Muscle of leg (tissue), 11 donors: ENCODE measurements around the gene OSBPL9. TPM values are rescaled to one million over a fixed set of nuclear protein-coding genes. Genes with fewer than 3 reads are reported as not detected.

Source experiments
- DNase-seq: peaks from one replicate; pipeline ENCODE4 v3.0.0; 2013
- H3K27ac ChIP-seq: one replicate; pipeline ENCODE4 v1.5.1; 2013; ENCODE audit warnings: mild to moderate bottlenecking, low read length, control low read depth
- H3K27me3 ChIP-seq: one replicate; pipeline ENCODE4 v1.6.1; 2013; ENCODE audit warnings: low read length; ENCODE audit not compliant: control insufficient read depth, insufficient read depth
- H3K36me3 ChIP-seq: one replicate; pipeline ENCODE4 v1.6.1; 2013; ENCODE audit warnings: low read length; ENCODE audit not compliant: control insufficient read depth, insufficient read depth
- H3K4me1 ChIP-seq: one replicate; pipeline ENCODE4 v1.6.1; 2013; ENCODE audit warnings: low read length; ENCODE audit not compliant: control insufficient read depth, insufficient read depth
- H3K4me3 ChIP-seq: one replicate; pipeline ENCODE4 v1.5.1; 2013; ENCODE audit warnings: low read length, control low read depth
- H3K9me3 ChIP-seq: replicated peaks from 2 replicates; pipeline ENCODE4 v1.6.1; 2013; ENCODE audit warnings: low read depth, low read length; ENCODE audit not compliant: control insufficient read depth
- WGBS: methylation state at CpG from one replicate; pipeline ENCODE4 v1.1.5; 2013; ENCODE audit warnings: missing lambda C conversion rate; ENCODE audit not compliant: insufficient coverage; 5-methylcytosine and 5-hydroxymethylcytosine counted together
- polyA plus RNA-seq, 8 donors: library from polyadenylated mRNA; unstranded; fragments of 120-200 nt; gene quantifications; one replicate each; pipeline versions ENCODE4 v1.2.1 to v1.2.3, GENCODE V29; 2013; ENCODE audit warnings: inconsistent platforms in 1 of 8, low replicate concordance in 1 of 8; ENCODE audit not compliant: insufficient read length in 8 of 8, insufficient read depth in 1 of 8
- total RNA-seq: library from RNA; stranded (reverse); fragments of 120-200 nt; gene quantifications from one replicate; pipeline ENCODE4 v1.2.4, GENCODE V29; 2013

OSBPL9 gene
- total and polyA plus RNA-seq, 9 donors = 51.0 to 74.5 (median 61.1) TPM

GRCh38 chr1:51621161-51621560, 4.3 kb downstream of the OSBPL9 start:
- no CpG with 5 or more reads among the region's 7 CpGs for WGBS
- no peaks in the 10 kb centered on the region for H3K36me3 ChIP-seq
- H3K4me3 ChIP-seq = no peak overlapping the region
- no peaks in the 10 kb centered on the region for H3K9me3 ChIP-seq
- no peak overlapping the region for H3K27ac ChIP-seq
- peaks cover 7% of the 10 kb centered on the region for H3K4me1 ChIP-seq
- no peaks in the 10 kb centered on the region for H3K27me3 ChIP-seq
- no peak for DNase-seq

GRCh38 chr1:51621841-51622454, 5.1 kb downstream of the OSBPL9 start:
- no peak for DNase-seq
- Histone ChIP-seq H3K36me3 (no peaks in the 10 kb centered on the region), H3K27ac (no peak overlapping the region), H3K9me3 (no peaks in the 10 kb centered on the region), H3K4me1 (peaks cover 7% of the 10 kb centered on the region), H3K27me3 (no peaks in the 10 kb centered on the region), H3K4me3 (no peak overlapping the region)
- 100% methylated on average over 1 of the region's 2 CpGs for WGBS

- peak; percentile 21 for DNase-seq
- no peaks in the 10 kb centered on the region for H3K9me3 ChIP-seq
These were observed 5.6 kb downstream of the OSBPL9 start for GRCh38 chr1:51622455-51622913.

GRCh38 chr1:51623025-51623424, 6.1 kb downstream of the OSBPL9 start:
- Histone ChIP-seq H3K27me3 (no peaks in the 10 kb centered on the region), H3K27ac (no peak overlapping the region), H3K4me3 (no peak overlapping the region), H3K4me1 (peaks cover 4% of the 10 kb centered on the region), H3K36me3 (no peaks in the 10 kb centered on the region), H3K9me3 (no peaks in the 10 kb centered on the region)
- WGBS = 86% methylated on average over 2 of the region's 2 CpGs
- no peak for DNase-seq

More at GRCh38 chr1:51622455-51622913, 5.6 kb downstream of the OSBPL9 start:
- Histone ChIP-seq H3K4me3 (no peak overlapping the region), H3K27ac (no peak overlapping the region), H3K4me1 (peaks cover 7% of the 10 kb centered on the region), H3K36me3 (no peaks in the 10 kb centered on the region), H3K27me3 (no peaks in the 10 kb centered on the region)
- 70% methylated on average over 1 of the region's 2 CpGs for whole genome bisulfite sequencing

- WGBS = no CpG with 5 or more reads among the region's 1 CpG
- DNase-seq = no peak
- H3K9me3 ChIP-seq = no peaks in the 10 kb centered on the region
- no peak overlapping the region for H3K4me3 ChIP-seq
- H3K27ac ChIP-seq = no peak overlapping the region
- no peaks in the 10 kb centered on the region for H3K36me3 ChIP-seq
- H3K27me3 ChIP-seq = no peaks in the 10 kb centered on the region
- H3K4me1 ChIP-seq = peaks cover 2% of the 10 kb centered on the region
These were observed 6.6 kb downstream of the OSBPL9 start for GRCh38 chr1:51623450-51623849.

GRCh38 chr1:51624855-51625254, 8.0 kb downstream of the OSBPL9 start:
- no peaks in the 10 kb centered on the region for H3K36me3 ChIP-seq
- peaks cover 2% of the 10 kb centered on the region for H3K4me1 ChIP-seq
- H3K27me3 ChIP-seq = no peaks in the 10 kb centered on the region
- H3K4me3 ChIP-seq = no peak overlapping the region
- no peaks in the 10 kb centered on the region for H3K9me3 ChIP-seq
- DNase-seq = no peak
- WGBS = no CpG with 5 or more reads among the region's 1 CpG
- no peak overlapping the region for H3K27ac ChIP-seq

- WGBS = 50% methylated on average over 1 of the region's 2 CpGs
- Histone ChIP-seq H3K4me3 (no peak overlapping the region), H3K4me1 (no peaks in the 10 kb centered on the region), H3K27me3 (no peaks in the 10 kb centered on the region), H3K9me3 (no peaks in the 10 kb centered on the region), H3K27ac (no peak overlapping the region), H3K36me3 (no peaks in the 10 kb centered on the region)
- peak; percentile 16 for DNase-seq
These were observed 10.8 kb downstream of the OSBPL9 start for GRCh38 chr1:51627672-51628071.

- no peaks in the 10 kb centered on the region for H3K4me1 ChIP-seq
- 90% methylated on average over 5 of the region's 8 CpGs for WGBS
These were observed 12.1 kb downstream of the OSBPL9 start for GRCh38 chr1:51628715-51629590.

GRCh38 chr1:51629918-51630317, 13.0 kb downstream of the OSBPL9 start:
- Histone ChIP-seq H3K27ac (no peak overlapping the region), H3K4me1 (no peaks in the 10 kb centered on the region), H3K36me3 (no peaks in the 10 kb centered on the region)

More at GRCh38 chr1:51628715-51629590, 12.1 kb downstream of the OSBPL9 start:
- no peaks in the 10 kb centered on the region for H3K27me3 ChIP-seq
- no peak overlapping the region for H3K4me3 ChIP-seq
- H3K27ac ChIP-seq = no peak overlapping the region
- DNase-seq = no peak
- H3K9me3 ChIP-seq = no peaks in the 10 kb centered on the region
- no peaks in the 10 kb centered on the region for H3K36me3 ChIP-seq

GRCh38 chr1:51630393-51630792, 13.5 kb downstream of the OSBPL9 start:
- no peak for DNase-seq
- WGBS = no CpG with 5 or more reads among the region's 3 CpGs
- H3K27ac ChIP-seq = no peak overlapping the region
- no peaks in the 10 kb centered on the region for H3K9me3 ChIP-seq
- H3K4me3 ChIP-seq = no peak overlapping the region
- no peaks in the 10 kb centered on the region for H3K27me3 ChIP-seq
- no peaks in the 10 kb centered on the region for H3K4me1 ChIP-seq
- no peaks in the 10 kb centered on the region for H3K36me3 ChIP-seq

More at GRCh38 chr1:51629918-51630317, 13.0 kb downstream of the OSBPL9 start:
- WGBS = no CpG with 5 or more reads among the region's 4 CpGs
- DNase-seq = no peak
- H3K4me3 ChIP-seq = no peak overlapping the region
- no peaks in the 10 kb centered on the region for H3K9me3 ChIP-seq
- H3K27me3 ChIP-seq = no peaks in the 10 kb centered on the region
